K562 (cell line): ENCODE data around the gene GLTPD2. TPM values are rescaled to one million over a fixed set of nuclear protein-coding genes. Genes with fewer than 3 reads are reported as not detected.

Experiments
- ATAC-seq: fragments of 200-7000 bp; cut with Tn5 transposase; 3 replicates; pipeline ENCODE4 v1.9.1; 2020; ENCODE audit warnings: moderate library complexity
- BruUV-seq: library from RNA; stranded (reverse); fragments of 400-500 nt; replicated peaks from 2 replicates; lab custom pipeline; 2021; lab: Mats Ljungman, UMichigan
- CTCF ChIA-PET: fragments of 300-600 bp; formaldehyde crosslinking; extraction: SDS; loops from one replicate; lab custom pipeline; 2021; ENCODE audit warnings: low intra/inter-chr PET ratio; lab: Yijun Ruan, JAX
- POLR2A ChIA-PET: fragments of 300-600, 350-650 bp; sonication (Branson Sonifier 250); formaldehyde crosslinking; extraction: SDS; loops from one replicate; lab custom pipeline; 2021; ENCODE audit warnings: antibody characterized with exemption, inconsistent platforms; lab: Yijun Ruan, JAX
- DNase-seq, 4 experiments: peaks; one replicate each; pipeline versions ENCODE4 v3.0.0 to v3.0.0-alpha.2; 2011 to 2018; ENCODE audit warnings: low spot score in 3 of 4, mixed read lengths in 3 of 4; ENCODE audit errors: extremely low read depth in 1 of 4
- FAIRE-seq: peaks from 2 replicates; lab custom pipeline; 2011; peaks lifted over from hg19 to GRCh38; lab: Jason Lieb, UNC
- H2AFZ ChIP-seq: 2 replicates; pipeline ENCODE4 v1.6.0; 2011; ENCODE audit warnings: low read depth, low read length, control low read depth, inconsistent platforms
- H3K27ac ChIP-seq: fragments of 200-600 bp; 3 replicates; pipeline ENCODE4 v1.8.0; 2011; ENCODE audit warnings: low read depth, mild to moderate bottlenecking, control low read depth, inconsistent platforms, low read length, moderate library complexity, mixed read lengths; ENCODE audit errors: extremely low read depth
- H3K27me3 ChIP-seq, 2 experiments: fragments of 300-600 bp in 1 of 2; 2 replicates in 1 of 2; 3 replicates in 1 of 2; pipeline versions ENCODE4 v1.6.0 to v1.8.0; 2011; ENCODE audit warnings: inconsistent platforms in 2 of 2, low read length in 2 of 2, mild to moderate bottlenecking in 1 of 2, mixed read lengths in 1 of 2, moderate library complexity in 1 of 2; ENCODE audit not compliant: control insufficient read depth in 2 of 2, insufficient read depth in 2 of 2
- H3K36me3 ChIP-seq: fragments of 300-600 bp; 3 replicates; pipeline ENCODE4 v1.8.0; 2011; ENCODE audit warnings: mild to moderate bottlenecking, low read length, inconsistent platforms; ENCODE audit not compliant: control insufficient read depth, insufficient read depth
- H3K4me1 ChIP-seq, 2 experiments: fragments of 200-600 bp in 1 of 2; replicated peaks in 1 of 2; 2 replicates in 1 of 2; 3 replicates in 1 of 2; pipeline versions ENCODE4 v1.5.1 to v1.8.0; 2011; ENCODE audit warnings: inconsistent platforms in 2 of 2, low read length in 2 of 2, mild to moderate bottlenecking in 1 of 2, mixed read lengths in 1 of 2, moderate library complexity in 1 of 2; ENCODE audit not compliant: control insufficient read depth in 2 of 2, insufficient read depth in 2 of 2
- H3K4me2 ChIP-seq: 2 replicates; pipeline ENCODE4 v1.6.1; 2011; ENCODE audit warnings: low read length, control low read depth, inconsistent platforms, mixed read lengths; ENCODE audit not compliant: insufficient read depth
- H3K4me3 ChIP-seq: fragments of 200-600 bp; sonication (generic), shearing (Covaris generic); 2 replicates; pipeline ENCODE4 v1.5.1; 2016; ENCODE audit warnings: control low read depth, inconsistent platforms
- H3K79me2 ChIP-seq: fragments of 200-600 bp; 3 replicates; pipeline ENCODE4 v1.8.0; 2011; ENCODE audit warnings: low read length, inconsistent platforms; ENCODE audit not compliant: control insufficient read depth, insufficient read depth
- H3K9ac ChIP-seq, 2 experiments: 2 replicates each; pipeline versions ENCODE4 v1.6.0 to v1.6.1; 2011; ENCODE audit warnings: low read depth in 2 of 2, low read length in 2 of 2, control low read depth in 1 of 2, inconsistent platforms in 1 of 2, mild to moderate bottlenecking in 1 of 2, mixed read lengths in 1 of 2; ENCODE audit not compliant: insufficient read depth in 1 of 2
- H3K9me1 ChIP-seq: one replicate; pipeline ENCODE4 v1.6.0; 2011; ENCODE audit warnings: inconsistent platforms, mild to moderate bottlenecking, low read length, moderate library complexity; ENCODE audit not compliant: control insufficient read depth, insufficient read depth
- H3K9me3 ChIP-seq: replicated peaks from 2 replicates; pipeline ENCODE4 v1.5.1; 2011; ENCODE audit warnings: low read depth, low read length, inconsistent platforms; ENCODE audit not compliant: control insufficient read depth, insufficient read depth
- H4K20me1 ChIP-seq: replicated peaks from 2 replicates; pipeline ENCODE4 v1.6.1; 2011; ENCODE audit warnings: low read length, inconsistent platforms, mixed read lengths; ENCODE audit not compliant: control insufficient read depth, insufficient read depth
- CTCF ChIP-seq, 3 experiments: IDR thresholded peaks in 2 of 3; conservative IDR thresholded peaks in 1 of 3; 2 replicates each; pipeline ENCODE4 v1.5.1; 2011 to 2012; ENCODE audit warnings: low read length in 3 of 3, mild to moderate bottlenecking in 3 of 3, control low read depth in 2 of 3, improper control_type of control experiment in 1 of 3, inconsistent platforms in 1 of 3, low read depth in 1 of 3, mixed read lengths in 1 of 3, moderate library complexity in 1 of 3; ENCODE audit not compliant: insufficient read depth in 2 of 3
- NFE2 ChIP-seq: IDR thresholded peaks from 2 replicates; pipeline ENCODE4 v1.6.1; 2014; ENCODE audit warnings: antibody characterized with exemption, low read depth
- RFX1 ChIP-seq: fragments of 450-650 bp; IDR thresholded peaks from 2 replicates; pipeline ENCODE4 v1.6.1; 2016; ENCODE audit warnings: mild to moderate bottlenecking, moderate library complexity
- RNF2 ChIP-seq: sonication (generic); IDR thresholded peaks from 2 replicates; pipeline ENCODE4 v1.6.1; 2016
- ZNF24 ChIP-seq: fragments of 450-650 bp; IDR thresholded peaks from 2 replicates; pipeline ENCODE4 v1.6.1; 2016
- ZNF316 ChIP-seq: fragments of 450-650 bp; IDR thresholded peaks from 2 replicates; pipeline ENCODE4 v1.6.1; 2016
- WGBS: fragments of 100-300 bp; shearing (Covaris generic); methylation state at CpG from one replicate; pipeline ENCODE4 v1.1.6; 2016; ENCODE audit warnings: low coverage, mixed read lengths; ENCODE audit not compliant: insufficient coverage; ENCODE audit errors: missing lambda C conversion rate; 5-methylcytosine and 5-hydroxymethylcytosine counted together
- in situ Hi-C: fragments of 300-500 bp; cut with MboI; formaldehyde crosslinking; loops from 4 replicates; pipeline ENCODE4 v1.15.0; 2018; ENCODE audit warnings: inconsistent platforms, mixed read lengths
- intact Hi-C: fragments of 100-400 bp; cut with micrococcal nuclease; formaldehyde crosslinking; loops from 2 replicates; pipeline ENCODE4 v1.14.2; 2022
- polyA plus RNA-seq, 8 experiments: library from polyadenylated mRNA; depleted of rRNA in 4 of 8; stranded (reverse) in 5 of 8; unstranded in 3 of 8; fragments of >200 nt; fragmentation: Nextera tagmentation in 2 of 8; fragmentation: Illumina TruSeq in 1 of 8; extraction: Ambion mirVana in 2 of 8; extraction: Trizol in 1 of 8; gene quantifications; 2 replicates each; pipeline versions ENCODE4 v1.2.1 to v1.2.3, GENCODE V29; 2011 to 2014; ENCODE audit warnings: inconsistent platforms in 1 of 8, missing spikeins in 1 of 8
- total RNA-seq, 7 experiments: library from RNA; depleted of rRNA in 6 of 7; stranded (reverse); fragments of >200 nt in 6 of 7; fragmentation: Illumina TruSeq in 2 of 7; extraction: Trizol in 2 of 7; gene quantifications; 2 replicates each; pipeline versions ENCODE4 v1.2.1 to v1.2.3, GENCODE V29; 2011 to 2021; ENCODE audit warnings: low replicate concordance in 1 of 7

The GLTPD2 gene
- total and polyA plus RNA-seq, 9 of the 15 experiments (the other 6 are each of a cell fraction or from before 2014, with no cell fraction given) = not detected

- no peaks in the 10 kb centered on the region for H3K27me3 ChIP-seq
- peaks cover 35 to 39% of the 10 kb centered on the region in 2 experiments; a peak in 4 of 5 replicates for H3K4me1 ChIP-seq
- ATAC-seq (peak; percentile 7; the same call in 2 of the 3 replicates), FAIRE-seq (no peak), DNase-seq (peak in 1 of 4 experiments; percentile 48)
- H3K4me2 ChIP-seq = peak overlapping the region; percentile 94
- peak overlapping the region; percentile 71 for H3K27ac ChIP-seq
- peak overlapping the region; percentile 77 to 93; a peak in 3 of 4 replicates for H3K9ac ChIP-seq
- peaks cover 60% of the 10 kb centered on the region for H3K79me2 ChIP-seq
- TF ChIP-seq ZNF316 = peak; percentile 42
- no peak for TF ChIP-seq RNF2
- 0 out of 2 replicates have a peak, but pooled peaks have one; percentile 7 for TF ChIP-seq RFX1
- TF ChIP-seq NFE2 = 0 out of 2 replicates have a peak, but pooled peaks have one; percentile 36
- TF ChIP-seq CTCF (IDR thresholded peaks at IDR 0.05 in 2 of 3, conservative IDR thresholded peaks at IDR 0.05 in 1 of 3; ENCODE audit: insufficient read depth in 2 of 3, low read depth in 1 of 3, low read length in 3 of 3) = no peak
- TF ChIP-seq ZNF24 = no peak
- no peak overlapping the region for H2AFZ ChIP-seq
- H3K9me1 ChIP-seq = no peaks in the 10 kb centered on the region
- POLR2A ChIA-PET = interaction anchor here (1.2 kb wide), 1 partner anchor 12 kb away, joined by 3 read pairs; no protein-coding TSS in a partner anchor
- in situ Hi-C loops = no loop called here
- H4K20me1 ChIP-seq = no peaks in the 10 kb centered on the region
- no TSS peak for BruUV-seq
- intact Hi-C loops = no loop called here
- CTCF ChIA-PET = no interaction called here
- 0% methylated on average over 4 of the region's 4 CpGs for WGBS
- H3K4me3 ChIP-seq = peak overlapping the region; percentile 81
- H3K9me3 ChIP-seq = no peaks in the 10 kb centered on the region
- peaks cover 14% of the 10 kb centered on the region; the same call in 2 of the 3 replicates for H3K36me3 ChIP-seq
Measured at GRCh38 chr17:4834681-4835020, 45.9 kb downstream of the GLTPD2 start.
